Measurements from ENCODE around the gene ACOXL.

Gene ACOXL

GRCh38 chr2:111155610-111156009, 423.2 kb downstream of the ACOXL start:
- TF ChIP-seq, protein P1, sequence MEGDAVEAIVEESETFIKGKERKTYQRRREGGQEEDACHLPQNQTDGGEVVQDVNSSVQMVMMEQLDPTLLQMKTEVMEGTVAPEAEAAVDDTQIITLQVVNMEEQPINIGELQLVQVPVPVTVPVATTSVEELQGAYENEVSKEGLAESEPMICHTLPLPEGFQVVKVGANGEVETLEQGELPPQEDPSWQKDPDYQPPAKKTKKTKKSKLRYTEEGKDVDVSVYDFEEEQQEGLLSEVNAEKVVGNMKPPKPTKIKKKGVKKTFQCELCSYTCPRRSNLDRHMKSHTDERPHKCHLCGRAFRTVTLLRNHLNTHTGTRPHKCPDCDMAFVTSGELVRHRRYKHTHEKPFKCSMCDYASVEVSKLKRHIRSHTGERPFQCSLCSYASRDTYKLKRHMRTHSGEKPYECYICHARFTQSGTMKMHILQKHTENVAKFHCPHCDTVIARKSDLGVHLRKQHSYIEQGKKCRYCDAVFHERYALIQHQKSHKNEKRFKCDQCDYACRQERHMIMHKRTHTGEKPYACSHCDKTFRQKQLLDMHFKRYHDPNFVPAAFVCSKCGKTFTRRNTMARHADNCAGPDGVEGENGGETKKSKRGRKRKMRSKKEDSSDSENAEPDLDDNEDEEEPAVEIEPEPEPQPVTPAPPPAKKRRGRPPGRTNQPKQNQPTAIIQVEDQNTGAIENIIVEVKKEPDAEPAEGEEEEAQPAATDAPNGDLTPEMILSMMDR (IDR thresholded peaks at IDR 0.05), result no peak

- TF ChIP-seq, protein P1 (IDR thresholded peaks at IDR 0.05), result no peak
These were observed 424.2 kb downstream of the ACOXL start for GRCh38 chr2:111156529-111156928.

GRCh38 chr2:111157071-111157661, 424.8 kb downstream of the ACOXL start:
- TF ChIP-seq, protein P1 (IDR thresholded peaks at IDR 0.05), result no peak

DNA sequence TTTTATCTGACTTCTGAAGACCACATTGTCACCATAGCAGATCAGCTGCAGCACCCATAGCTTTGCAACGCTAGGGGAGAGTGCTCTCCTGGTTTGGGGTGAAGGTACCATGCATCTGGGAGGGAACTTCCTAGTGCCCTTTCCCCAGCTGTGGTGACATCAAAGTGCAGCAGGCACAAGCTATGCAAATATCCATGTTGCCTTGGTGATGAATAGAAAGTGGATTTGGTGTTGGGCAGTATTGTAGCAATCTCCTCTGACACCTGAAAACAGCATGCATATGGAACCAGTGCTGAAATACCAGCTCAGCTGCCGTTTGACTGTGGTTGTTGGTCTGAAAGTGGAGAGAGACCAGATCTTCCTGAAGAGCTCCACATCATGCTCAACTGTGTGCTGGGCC, 425.4 kb downstream of the ACOXL start:
- TF ChIP-seq, protein P1 (IDR thresholded peaks at IDR 0.05), result no peak

DNA sequence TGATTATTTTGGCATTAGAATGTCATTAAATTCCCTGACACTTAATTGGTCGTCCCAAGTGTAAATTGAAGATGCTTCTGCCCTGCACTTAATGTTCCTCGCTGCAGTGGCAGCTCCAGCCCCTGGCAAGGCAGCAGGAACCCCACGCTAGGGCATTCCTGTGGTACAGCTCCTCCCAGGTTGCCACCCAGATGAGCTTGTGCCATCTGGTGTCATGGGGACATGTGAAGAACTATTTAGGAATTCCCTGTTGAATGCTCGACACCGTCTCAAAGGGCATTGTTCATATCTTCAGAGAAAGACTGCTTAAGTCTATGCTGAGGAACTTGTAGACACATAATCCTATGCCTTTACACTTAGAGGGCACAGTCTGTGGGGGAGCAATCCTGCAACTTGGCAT, 427.3 kb downstream of the ACOXL start:
- TF ChIP-seq, protein P1 (IDR thresholded peaks at IDR 0.05), result no peak

GRCh38 chr2:111160758-111161157, 428.4 kb downstream of the ACOXL start:
- TF ChIP-seq, protein P1 (IDR thresholded peaks at IDR 0.05), result no peak

DNA sequence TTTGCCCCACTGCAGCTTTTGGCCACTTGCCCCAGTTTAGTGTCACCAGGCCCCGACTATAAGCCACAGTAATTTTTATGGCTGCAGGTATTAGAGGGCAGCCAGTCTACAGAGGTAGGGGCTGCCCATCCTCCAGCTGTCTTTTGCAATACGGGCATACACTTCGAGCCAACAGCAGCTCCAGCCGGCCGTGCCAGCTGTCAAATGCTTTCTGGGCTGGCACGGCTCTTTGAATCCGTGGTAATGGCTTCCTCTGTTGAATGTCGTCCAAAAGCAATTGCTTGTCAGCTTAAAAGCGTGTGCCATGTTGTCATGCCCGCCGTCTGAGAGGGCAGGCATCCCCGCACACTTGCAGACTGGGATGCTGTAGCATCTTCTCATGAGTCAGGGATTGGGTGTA, 429.6 kb downstream of the ACOXL start:
- TF ChIP-seq, protein P1 (IDR thresholded peaks at IDR 0.05), result no peak

All from LNCAP (cell line).